ENCODE data around the gene GEMIN5. TPM values are rescaled to one million over a fixed set of nuclear protein-coding genes. Genes with fewer than 3 reads are reported as not detected.
"Not testable (repeated sequence)": the region's sequence is repeated elsewhere in the genome, so short reads cannot be mapped to it uniquely, and the experiment has no call there.

Gene GEMIN5
- total RNA-seq, 5 donors from 2014 or later (not counting 1 experiment from before 2014, with no cell fraction given), result 6.8 to 17.6 (median 14.8) TPM

DNA sequence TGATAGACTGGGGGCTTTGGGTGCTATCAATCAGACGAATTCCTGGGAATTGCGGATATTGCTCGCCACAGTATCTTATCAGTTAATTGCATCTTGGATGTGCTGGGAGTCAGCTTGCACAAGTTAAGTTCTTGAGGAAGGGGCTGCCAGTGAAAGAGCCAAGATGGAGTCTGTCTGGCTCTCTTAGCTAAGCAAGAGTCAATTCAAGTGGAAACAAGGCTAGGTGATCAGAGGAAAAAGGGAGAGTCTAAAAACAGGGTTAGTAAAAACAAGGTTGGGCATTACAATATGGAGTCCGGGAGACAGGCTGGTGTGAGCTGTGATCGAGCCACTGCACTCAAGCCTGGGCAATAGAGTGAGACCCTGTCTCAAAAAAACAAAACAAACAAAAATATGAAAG, 1.4 kb upstream of the GEMIN5 start:
- H3K27ac ChIP-seq (ENCODE audit: low read length); POLR2A ChIA-PET; H3K9me3 Mint-ChIP-seq; CTCF ChIA-PET; H3K27me3 ChIP-seq (replicated peaks in 1 of 2; ENCODE audit: control insufficient read depth in 2 of 2, extremely low read depth in 1 of 2, insufficient read depth in 2 of 2, low read length in 1 of 2); H3K4me3 ChIP-seq (ENCODE audit: control insufficient read depth in 1 of 2, extremely low read depth in 1 of 2, low read length in 1 of 2); H3K9me3 ChIP-seq; H3K27me3 Mint-ChIP-seq; ATAC-seq (replicated peaks in 1 of 4); DNase-seq: not testable (repeated sequence)
- Mint-ChIP-seq H3K4me1 (peaks cover 51 to 74% (median 68%) of the 10 kb centered on the region in 3 donors), H3K4me3 (peak overlapping the region; percentile 25 to 91 (median 51)), H3K27ac (peak overlapping the region; percentile 28 to 89), H3K36me3 (peaks cover 11% of the 10 kb centered on the region)
- H3K36me3 ChIP-seq (ENCODE audit: control insufficient read depth in 2 of 2, extremely low read depth in 1 of 2, insufficient read depth in 1 of 2, low read length in 1 of 2), result peaks cover 10 to 11% of the 10 kb centered on the region in 2 donors
- WGBS (ENCODE audit: insufficient coverage), result 96% methylated on average over 3 of the region's 5 CpGs
- peaks cover 24 to 27% of the 10 kb centered on the region in 2 experiments for H3K4me1 ChIP-seq (ENCODE audit: control insufficient read depth in 1 of 2, extremely low read depth in 1 of 2, insufficient read depth in 2 of 2, low read length in 2 of 2)

DNA sequence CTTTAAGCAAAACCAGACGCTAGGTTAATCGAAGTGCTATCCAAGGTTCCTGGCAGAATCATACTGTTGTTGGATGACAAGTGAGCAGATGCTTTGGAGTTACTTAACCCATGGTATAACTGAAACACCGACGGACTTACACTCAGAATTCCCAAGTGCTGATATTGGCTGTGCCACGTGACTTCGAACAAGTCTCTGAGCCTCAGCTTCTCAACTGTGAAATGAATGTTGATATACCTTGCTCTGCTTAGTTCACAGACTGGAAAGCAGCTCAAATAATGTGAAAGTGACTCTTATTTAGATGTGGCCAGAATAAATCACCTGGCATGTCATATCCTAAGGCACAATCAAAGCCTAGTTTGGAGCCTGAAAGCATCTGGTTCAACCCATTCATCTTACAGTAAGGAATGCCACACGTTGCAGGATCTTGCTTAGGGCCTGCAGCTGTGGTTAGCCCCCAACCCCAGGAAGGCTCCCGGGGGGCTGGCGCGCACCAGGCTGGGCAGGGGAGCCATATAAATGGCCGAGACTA, 759 bp downstream of the GEMIN5 start:
- H3K9me3 Mint-ChIP-seq, result no peaks in the 10 kb centered on the region
- Histone ChIP-seq H3K27ac (ENCODE audit: low read length) (no peak overlapping the region), H3K36me3 (ENCODE audit: control insufficient read depth in 2 of 2, extremely low read depth in 1 of 2, insufficient read depth in 1 of 2, low read length in 1 of 2) (peaks cover 3 to 9% of the 10 kb centered on the region in 2 donors), H3K9me3 (no peaks in the 10 kb centered on the region), H3K4me1 (ENCODE audit: control insufficient read depth in 1 of 2, extremely low read depth in 1 of 2, insufficient read depth in 2 of 2, low read length in 2 of 2) (peaks cover 22 to 24% of the 10 kb centered on the region in 2 experiments), H3K4me3 (ENCODE audit: control insufficient read depth in 1 of 2, extremely low read depth in 1 of 2, low read length in 1 of 2) (peak overlapping the region; percentile 62 to 91), H3K27me3 (replicated peaks in 1 of 2; ENCODE audit: control insufficient read depth in 2 of 2, extremely low read depth in 1 of 2, insufficient read depth in 2 of 2, low read length in 1 of 2) (no peaks in the 10 kb centered on the region)
- H3K27me3 Mint-ChIP-seq, result no peaks in the 10 kb centered on the region
- ChIA-PET POLR2A (no interaction called here), CTCF (interaction anchor here in 1 of 2 donors (1.4 kb wide), 1 partner anchor 80 kb away, joined by 3 read pairs; no protein-coding TSS in a partner anchor)
- WGBS (ENCODE audit: insufficient coverage), result 31% methylated on average over 8 of the region's 11 CpGs
- DNase-seq (no peak), ATAC-seq (replicated peaks in 1 of 4) (no peak)
- H3K36me3 Mint-ChIP-seq, result peaks cover 19% of the 10 kb centered on the region
- H3K4me1 Mint-ChIP-seq, result peaks cover 43 to 68% (median 59%) of the 10 kb centered on the region in 3 donors
- H3K27ac Mint-ChIP-seq, result peak overlapping the region in 1 of 2 donors; percentile 68
- peak overlapping the region; percentile 87 to 91 (median 89) for H3K4me3 Mint-ChIP-seq

DNA sequence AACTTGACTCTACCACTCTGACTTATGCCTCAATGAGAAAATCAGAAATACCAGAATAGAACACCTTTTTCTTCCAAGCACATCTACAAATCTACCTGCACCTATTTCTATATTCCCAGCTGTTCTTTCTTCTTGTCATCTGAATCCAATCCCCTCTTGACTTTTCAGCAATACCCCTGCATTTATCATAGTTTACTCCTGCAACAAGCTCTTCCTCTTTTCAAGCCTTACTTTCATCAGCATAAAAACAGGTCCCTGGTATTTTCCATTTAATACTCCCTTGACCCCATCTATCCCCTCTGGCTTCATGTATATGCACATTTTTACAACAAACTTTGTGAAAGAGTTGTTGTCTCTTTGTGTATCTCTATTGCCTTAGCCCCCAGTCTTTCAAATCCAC, 3.1 kb downstream of the GEMIN5 start:
- Mint-ChIP-seq H3K9me3 (no peaks in the 10 kb centered on the region), H3K4me3 (no peak overlapping the region), H3K27ac (no peak overlapping the region), H3K4me1 (peaks cover 24 to 48% (median 39%) of the 10 kb centered on the region in 3 donors), H3K36me3 (peaks cover 34% of the 10 kb centered on the region), H3K27me3 (no peaks in the 10 kb centered on the region)
- Histone ChIP-seq H3K36me3 (ENCODE audit: control insufficient read depth in 2 of 2, extremely low read depth in 1 of 2, insufficient read depth in 1 of 2, low read length in 1 of 2) (peaks cover 3 to 26% of the 10 kb centered on the region in 2 donors), H3K4me3 (ENCODE audit: control insufficient read depth in 1 of 2, extremely low read depth in 1 of 2, low read length in 1 of 2) (no peak overlapping the region), H3K9me3 (no peaks in the 10 kb centered on the region), H3K4me1 (ENCODE audit: control insufficient read depth in 1 of 2, extremely low read depth in 1 of 2, insufficient read depth in 2 of 2, low read length in 2 of 2) (peaks cover 8 to 17% of the 10 kb centered on the region in 2 experiments), H3K27ac (ENCODE audit: low read length) (no peak overlapping the region), H3K27me3 (replicated peaks in 1 of 2; ENCODE audit: control insufficient read depth in 2 of 2, extremely low read depth in 1 of 2, insufficient read depth in 2 of 2, low read length in 1 of 2) (no peaks in the 10 kb centered on the region)
- CTCF ChIA-PET, result interaction anchor here in 1 of 2 donors (0.6 kb wide), 1 partner anchor 19 kb away, joined by 5 read pairs; no protein-coding TSS in a partner anchor
- ATAC-seq (replicated peaks in 1 of 4), result no peak
- DNase-seq, result no peak
- POLR2A ChIA-PET, result no interaction called here

DNA sequence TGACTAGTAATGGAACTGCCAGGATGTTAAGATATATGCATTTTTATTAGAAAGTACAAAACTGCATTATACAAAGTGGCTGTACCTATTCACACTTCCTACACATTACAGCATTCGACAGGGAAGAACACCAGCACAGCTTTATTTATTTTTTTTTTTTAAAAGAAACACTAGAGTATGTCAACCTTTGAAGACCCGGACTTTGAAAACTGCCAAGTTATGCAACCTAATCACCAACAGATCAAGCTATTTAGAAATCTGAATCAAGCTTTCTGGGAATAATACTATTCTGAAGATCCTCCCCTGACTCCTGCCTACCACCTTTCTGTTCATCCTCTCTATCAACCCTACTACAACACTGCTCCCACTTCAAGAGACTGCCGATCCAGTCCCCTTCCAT, 4.5 kb downstream of the GEMIN5 start:
- WGBS (ENCODE audit: insufficient coverage), result 91% methylated on average over 2 of the region's 3 CpGs
- Mint-ChIP-seq H3K27ac (no peak overlapping the region), H3K4me3 (no peak overlapping the region), H3K36me3 (peaks cover 36% of the 10 kb centered on the region), H3K9me3 (no peaks in the 10 kb centered on the region), H3K4me1 (peaks cover 20 to 37% (median 33%) of the 10 kb centered on the region in 3 donors), H3K27me3 (no peaks in the 10 kb centered on the region)
- H3K36me3 ChIP-seq (ENCODE audit: control insufficient read depth in 2 of 2, extremely low read depth in 1 of 2, insufficient read depth in 1 of 2, low read length in 1 of 2), result peaks cover 3 to 36% of the 10 kb centered on the region in 2 donors
- ChIA-PET POLR2A (no interaction called here), CTCF (no interaction called here)
- DNase-seq (no peak), ATAC-seq (replicated peaks in 1 of 4) (no peak)
- H3K27me3 ChIP-seq (replicated peaks in 1 of 2; ENCODE audit: control insufficient read depth in 2 of 2, extremely low read depth in 1 of 2, insufficient read depth in 2 of 2, low read length in 1 of 2), result no peaks in the 10 kb centered on the region
- no peak overlapping the region for H3K4me3 ChIP-seq (ENCODE audit: control insufficient read depth in 1 of 2, extremely low read depth in 1 of 2, low read length in 1 of 2)
- H3K4me1 ChIP-seq (ENCODE audit: control insufficient read depth in 1 of 2, extremely low read depth in 1 of 2, insufficient read depth in 2 of 2, low read length in 2 of 2), result peaks cover 8 to 15% of the 10 kb centered on the region in 2 experiments
- H3K27ac ChIP-seq (ENCODE audit: low read length), result no peak overlapping the region
- no peaks in the 10 kb centered on the region for H3K9me3 ChIP-seq

DNA sequence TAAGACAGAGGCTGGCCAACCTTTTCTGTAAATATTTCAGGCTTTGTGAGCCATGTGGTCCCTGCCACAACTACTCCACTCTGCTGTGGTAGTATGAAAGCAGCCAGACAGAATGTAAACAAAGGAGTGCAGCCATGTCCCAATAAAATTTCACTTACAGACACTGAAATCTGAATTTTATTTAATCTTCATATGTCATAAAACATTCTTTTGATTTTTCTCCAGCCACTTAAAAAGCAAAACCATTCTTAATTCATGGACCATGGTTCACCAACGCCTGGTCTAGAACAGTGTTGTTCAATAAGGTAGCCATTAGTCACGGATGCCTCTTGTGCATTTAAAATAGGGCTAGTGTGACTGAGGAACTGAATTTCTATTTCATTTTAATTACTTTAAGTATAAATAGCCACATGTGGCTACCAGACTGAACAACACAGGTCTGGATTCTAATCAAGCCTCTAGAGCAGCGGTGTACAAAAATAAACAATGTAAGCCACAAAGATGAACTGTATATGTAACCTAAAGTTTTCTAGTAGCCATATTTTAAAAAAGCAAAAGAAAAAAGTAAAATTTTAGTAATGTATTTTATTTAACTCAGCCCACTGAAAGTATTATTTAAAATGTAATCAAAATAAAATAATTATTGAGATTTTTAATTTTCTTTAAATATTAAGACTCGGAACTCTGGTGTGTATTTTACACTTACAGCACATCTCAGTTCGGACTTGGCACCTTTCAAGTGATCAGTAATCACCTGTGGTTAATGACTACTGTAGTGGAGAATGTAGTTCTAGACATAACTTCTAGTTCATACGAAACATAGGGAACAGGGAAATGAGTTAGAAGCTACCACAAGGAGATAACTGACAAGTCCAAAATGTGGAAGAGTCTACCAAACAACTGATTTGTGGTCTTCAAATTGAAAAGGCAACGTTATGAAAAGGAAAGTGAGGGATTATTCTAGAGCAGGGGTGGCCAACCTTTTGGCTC, 14.3 kb downstream of the GEMIN5 start:
- POLR2A ChIA-PET, result interaction anchor here in 1 of 2 donors (0.6 kb wide), 1 partner anchor 30 kb away, joined by 13 read pairs; no protein-coding TSS in a partner anchor
- DNase-seq (no peak), ATAC-seq (replicated peaks in 1 of 4) (no peak)
- no peak overlapping the region for H3K4me3 ChIP-seq (ENCODE audit: control insufficient read depth in 1 of 2, extremely low read depth in 1 of 2, low read length in 1 of 2)
- H3K4me1 Mint-ChIP-seq, result no peaks in the 10 kb centered on the region
- H3K36me3 Mint-ChIP-seq, result peaks cover 57% of the 10 kb centered on the region
- H3K27me3 ChIP-seq (replicated peaks in 1 of 2; ENCODE audit: control insufficient read depth in 2 of 2, extremely low read depth in 1 of 2, insufficient read depth in 2 of 2, low read length in 1 of 2), result no peaks in the 10 kb centered on the region
- peaks cover 14 to 81% of the 10 kb centered on the region in 2 donors for H3K36me3 ChIP-seq (ENCODE audit: control insufficient read depth in 2 of 2, extremely low read depth in 1 of 2, insufficient read depth in 1 of 2, low read length in 1 of 2)
- H3K4me1 ChIP-seq (ENCODE audit: control insufficient read depth in 1 of 2, extremely low read depth in 1 of 2, insufficient read depth in 2 of 2, low read length in 2 of 2), result no peaks in the 10 kb centered on the region
- H3K27me3 Mint-ChIP-seq, result no peaks in the 10 kb centered on the region
- no peaks in the 10 kb centered on the region for H3K9me3 Mint-ChIP-seq
- no peak overlapping the region for H3K27ac Mint-ChIP-seq
- WGBS (ENCODE audit: insufficient coverage), result 86% methylated on average over 1 of the region's 7 CpGs
- H3K27ac ChIP-seq (ENCODE audit: low read length), result no peak overlapping the region
- CTCF ChIA-PET, result no interaction called here
- no peak overlapping the region for H3K4me3 Mint-ChIP-seq
- H3K9me3 ChIP-seq, result no peaks in the 10 kb centered on the region

DNA sequence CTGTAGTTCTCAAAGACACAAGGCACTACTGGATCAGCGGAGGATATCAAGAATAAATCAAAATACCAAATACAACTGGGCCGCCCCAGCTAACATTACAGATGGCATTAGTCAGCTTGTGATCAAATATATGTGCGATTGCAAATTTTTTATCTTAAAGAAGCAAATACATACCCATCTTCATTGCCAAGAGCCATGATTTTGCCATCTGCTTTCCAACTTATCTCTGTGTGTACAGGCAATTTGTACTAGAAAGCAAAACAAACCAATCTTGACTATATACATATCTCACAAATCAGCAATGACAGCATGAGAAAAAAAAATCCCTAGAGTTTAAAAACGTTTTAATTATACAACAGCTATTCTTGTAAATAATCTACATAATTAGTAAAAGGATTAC, 20.3 kb downstream of the GEMIN5 start:
- peaks cover 2 to 63% of the 10 kb centered on the region in 2 donors for H3K36me3 ChIP-seq (ENCODE audit: control insufficient read depth in 2 of 2, extremely low read depth in 1 of 2, insufficient read depth in 1 of 2, low read length in 1 of 2)
- no peaks in the 10 kb centered on the region for H3K9me3 Mint-ChIP-seq
- ATAC-seq (replicated peaks in 1 of 4), result no peak
- no peak for DNase-seq
- ChIA-PET CTCF (interaction anchor here in 1 of 2 donors (0.6 kb wide), 1 partner anchor 11 kb away, joined by 3 read pairs; no protein-coding TSS in a partner anchor), POLR2A (interaction anchor here in 1 of 2 donors (1.0 kb wide), 1 partner anchor 10 kb away, joined by 3 read pairs; no protein-coding TSS in a partner anchor)
- H3K27me3 Mint-ChIP-seq, result no peaks in the 10 kb centered on the region
- H3K36me3 Mint-ChIP-seq, result peaks cover 44% of the 10 kb centered on the region
- H3K27me3 ChIP-seq (replicated peaks in 1 of 2; ENCODE audit: control insufficient read depth in 2 of 2, extremely low read depth in 1 of 2, insufficient read depth in 2 of 2, low read length in 1 of 2), result no peaks in the 10 kb centered on the region
- H3K4me3 Mint-ChIP-seq, result no peak overlapping the region
- no peaks in the 10 kb centered on the region for H3K4me1 ChIP-seq (ENCODE audit: control insufficient read depth in 1 of 2, extremely low read depth in 1 of 2, insufficient read depth in 2 of 2, low read length in 2 of 2)
- H3K4me1 Mint-ChIP-seq, result no peaks in the 10 kb centered on the region
- no peak overlapping the region for H3K27ac Mint-ChIP-seq
- no peak overlapping the region for H3K4me3 ChIP-seq (ENCODE audit: control insufficient read depth in 1 of 2, extremely low read depth in 1 of 2, low read length in 1 of 2)
- H3K9me3 ChIP-seq, result no peaks in the 10 kb centered on the region
- no peak overlapping the region for H3K27ac ChIP-seq (ENCODE audit: low read length)
- 100% methylated on average over 1 of the region's 4 CpGs for WGBS (ENCODE audit: insufficient coverage)

All from T-cell (primary cell).